Activated CD4-positive, CD25-positive, alpha-beta regulatory T cell treated with anti-CD3 and anti-CD28 coated beads, Interleukin-2, amount 50 U/mL, for 24 hours (primary cell): ENCODE results near the gene NR2C2.
A peak's percentile ranks its signal among the peaks of the same experiment; 100 is the strongest.
"Not testable (repeated sequence)": the region's sequence is repeated elsewhere in the genome, so short reads cannot be mapped to it uniquely, and the experiment has no call there.

Source experiments
- ATAC-seq, 2 donors: fragments of 150-1000 bp; cut with Tn5 transposase; one replicate each; pipeline ENCODE4 v1.10.0; 2021; ENCODE audit warnings: mild to moderate bottlenecking in 1 of 2, moderate library complexity in 1 of 2

The NR2C2 gene

GRCh38 chr3:14962762-14963161 lies 15.4 kb downstream of the NR2C2 start:
- no peak for ATAC-seq

GRCh38 chr3:14967285-14967684 lies 19.9 kb downstream of the NR2C2 start:
- ATAC-seq = no peak

GRCh38 chr3:14969671-14970070 lies 22.3 kb downstream of the NR2C2 start:
- ATAC-seq = no peak

GRCh38 chr3:14976317-14976716 lies 28.9 kb downstream of the NR2C2 start:
- no peak for ATAC-seq

GRCh38 chr3:14980689-14981088 lies 33.3 kb downstream of the NR2C2 start:
- no peak for ATAC-seq

GRCh38 chr3:14984581-14985113 lies 37.3 kb downstream of the NR2C2 start:
- ATAC-seq = no peak

GRCh38 chr3:14988988-14989394 lies 41.6 kb downstream of the NR2C2 start:
- peak; percentile 96 to 99 for ATAC-seq

- no peak for ATAC-seq
These were observed 42.8 kb downstream of the NR2C2 start for GRCh38 chr3:14989943-14990779.

GRCh38 chr3:14990780-14991148 lies 43.4 kb downstream of the NR2C2 start:
- ATAC-seq = no peak

- ATAC-seq = no peak
These were observed 43.9 kb downstream of the NR2C2 start for GRCh38 chr3:14991151-14991742.

GRCh38 chr3:14991818-14992612 lies 44.6 kb downstream of the NR2C2 start:
- ATAC-seq = no peak

GRCh38 chr3:14997941-14998340 lies 50.6 kb downstream of the NR2C2 start:
- no peak for ATAC-seq

GRCh38 chr3:14999182-14999581 lies 51.8 kb downstream of the NR2C2 start:
- not testable (repeated sequence) for ATAC-seq

- no peak for ATAC-seq
These were observed 60.3 kb downstream of the NR2C2 start for GRCh38 chr3:15007681-15008141.

GRCh38 chr3:15009167-15009566 lies 61.8 kb downstream of the NR2C2 start:
- no peak for ATAC-seq

- peak in 1 of 2 donors; percentile 48 for ATAC-seq
These were observed 63.3 kb downstream of the NR2C2 start for GRCh38 chr3:15010664-15011063.

- ATAC-seq = peak in 1 of 2 donors; percentile 60
These were observed 63.8 kb downstream of the NR2C2 start for GRCh38 chr3:15011174-15011573.

- ATAC-seq = no peak
These were observed 67.4 kb downstream of the NR2C2 start for GRCh38 chr3:15014606-15015328.

- ATAC-seq = no peak
These were observed 68.1 kb downstream of the NR2C2 start for GRCh38 chr3:15015456-15015855.

GRCh38 chr3:15017191-15017590 lies 69.8 kb downstream of the NR2C2 start:
- ATAC-seq = no peak

- ATAC-seq = no peak
These were observed 75.9 kb downstream of the NR2C2 start for GRCh38 chr3:15023249-15023648.

- ATAC-seq = no peak
These were observed 76.3 kb downstream of the NR2C2 start for GRCh38 chr3:15023719-15024118.
